Activated naive CD8-positive, alpha-beta T cell (primary cell): Measurements from ENCODE around the gene MISP.
"Not testable (repeated sequence)": the region's sequence is repeated elsewhere in the genome, so short reads cannot be mapped to it uniquely, and the experiment has no call there.

Experiments used
- H3K27ac Mint-ChIP-seq: one replicate; pipeline ENCODE4 v1.8.0; 2021; ENCODE audit warnings: mixed read lengths
- H3K27me3 Mint-ChIP-seq: one replicate; pipeline ENCODE4 v1.8.0; 2021; ENCODE audit warnings: mixed read lengths
- H3K36me3 Mint-ChIP-seq: one replicate; pipeline ENCODE4 v1.8.0; 2021; ENCODE audit warnings: mixed read lengths
- H3K4me1 Mint-ChIP-seq: one replicate; pipeline ENCODE4 v1.8.0; 2021; ENCODE audit warnings: low read depth, mixed read lengths
- H3K4me3 Mint-ChIP-seq: one replicate; pipeline ENCODE4 v1.8.0; 2021; ENCODE audit warnings: mild to moderate bottlenecking, mixed read lengths
- H3K9me3 Mint-ChIP-seq: one replicate; pipeline ENCODE4 v1.8.0; 2021; ENCODE audit warnings: low read depth, mixed read lengths

MISP gene

GRCh38 chr19:736125-736524 lies 14.8 kb upstream of the MISP start:
- H3K27ac Mint-ChIP-seq, result no peak overlapping the region
- peaks cover 5% of the 10 kb centered on the region for H3K4me1 Mint-ChIP-seq
- H3K9me3 Mint-ChIP-seq, result no peaks in the 10 kb centered on the region
- no peak overlapping the region for H3K4me3 Mint-ChIP-seq
- H3K27me3 Mint-ChIP-seq, result no peaks in the 10 kb centered on the region
- no peaks in the 10 kb centered on the region for H3K36me3 Mint-ChIP-seq

- no peak overlapping the region for H3K4me3 Mint-ChIP-seq
- peaks cover 5% of the 10 kb centered on the region for H3K4me1 Mint-ChIP-seq
- no peak overlapping the region for H3K27ac Mint-ChIP-seq
- H3K9me3 Mint-ChIP-seq, result no peaks in the 10 kb centered on the region
- no peaks in the 10 kb centered on the region for H3K36me3 Mint-ChIP-seq
- no peaks in the 10 kb centered on the region for H3K27me3 Mint-ChIP-seq
Measured at GRCh38 chr19:737591-738093, 13.3 kb upstream of the MISP start.

- Mint-ChIP-seq H3K4me1 (peaks cover 2% of the 10 kb centered on the region), H3K9me3 (no peaks in the 10 kb centered on the region), H3K27ac (no peak overlapping the region), H3K27me3 (no peaks in the 10 kb centered on the region), H3K36me3 (no peaks in the 10 kb centered on the region), H3K4me3 (no peak overlapping the region)
Measured at GRCh38 chr19:738509-739128, 12.3 kb upstream of the MISP start.

- H3K9me3 Mint-ChIP-seq, result no peaks in the 10 kb centered on the region
- H3K27me3 Mint-ChIP-seq, result no peaks in the 10 kb centered on the region
- no peaks in the 10 kb centered on the region for H3K36me3 Mint-ChIP-seq
- no peak overlapping the region for H3K4me3 Mint-ChIP-seq
- H3K4me1 Mint-ChIP-seq, result no peaks in the 10 kb centered on the region
- H3K27ac Mint-ChIP-seq, result no peak overlapping the region
Measured at GRCh38 chr19:739998-740715, 10.8 kb upstream of the MISP start.

- H3K4me3 Mint-ChIP-seq, H3K4me1 Mint-ChIP-seq, H3K27me3 Mint-ChIP-seq, H3K27ac Mint-ChIP-seq, H3K9me3 Mint-ChIP-seq, H3K36me3 Mint-ChIP-seq: not testable (repeated sequence)
Measured at GRCh38 chr19:740816-741505, 10.0 kb upstream of the MISP start.

GRCh38 chr19:741506-742131 lies 9.3 kb upstream of the MISP start:
- Mint-ChIP-seq H3K27ac (peak overlapping the region; percentile 34), H3K4me3 (no peak overlapping the region), H3K27me3 (no peaks in the 10 kb centered on the region), H3K4me1 (no peaks in the 10 kb centered on the region), H3K36me3 (no peaks in the 10 kb centered on the region), H3K9me3 (no peaks in the 10 kb centered on the region)

- H3K4me3 Mint-ChIP-seq, result no peak overlapping the region
- no peak overlapping the region for H3K27ac Mint-ChIP-seq
- no peaks in the 10 kb centered on the region for H3K9me3 Mint-ChIP-seq
- no peaks in the 10 kb centered on the region for H3K27me3 Mint-ChIP-seq
- no peaks in the 10 kb centered on the region for H3K36me3 Mint-ChIP-seq
- H3K4me1 Mint-ChIP-seq, result no peaks in the 10 kb centered on the region
Measured at GRCh38 chr19:742540-743075, 8.3 kb upstream of the MISP start.

- Mint-ChIP-seq H3K4me1 (no peaks in the 10 kb centered on the region), H3K4me3 (no peak overlapping the region), H3K27me3 (no peaks in the 10 kb centered on the region), H3K36me3 (no peaks in the 10 kb centered on the region), H3K27ac (no peak overlapping the region), H3K9me3 (no peaks in the 10 kb centered on the region)
Measured at GRCh38 chr19:743168-743687, 7.7 kb upstream of the MISP start.

GRCh38 chr19:745138-745537 lies 5.8 kb upstream of the MISP start:
- not testable (repeated sequence) for H3K4me1 Mint-ChIP-seq, H3K27me3 Mint-ChIP-seq, H3K9me3 Mint-ChIP-seq, H3K4me3 Mint-ChIP-seq, H3K27ac Mint-ChIP-seq, H3K36me3 Mint-ChIP-seq

GRCh38 chr19:746208-746819 lies 4.6 kb upstream of the MISP start:
- Mint-ChIP-seq H3K27ac (no peak overlapping the region), H3K4me3 (no peak overlapping the region), H3K36me3 (no peaks in the 10 kb centered on the region)

GRCh38 chr19:746956-747355 lies 4.0 kb upstream of the MISP start:
- no peak overlapping the region for H3K4me3 Mint-ChIP-seq
- H3K36me3 Mint-ChIP-seq, result no peaks in the 10 kb centered on the region
- no peaks in the 10 kb centered on the region for H3K4me1 Mint-ChIP-seq
- no peaks in the 10 kb centered on the region for H3K27me3 Mint-ChIP-seq
- H3K27ac Mint-ChIP-seq, result no peak overlapping the region
- H3K9me3 Mint-ChIP-seq, result no peaks in the 10 kb centered on the region

More at GRCh38 chr19:746208-746819, 4.6 kb upstream of the MISP start:
- H3K4me1 Mint-ChIP-seq, result no peaks in the 10 kb centered on the region
- no peaks in the 10 kb centered on the region for H3K27me3 Mint-ChIP-seq
- H3K9me3 Mint-ChIP-seq, result no peaks in the 10 kb centered on the region

- no peaks in the 10 kb centered on the region for H3K36me3 Mint-ChIP-seq
- no peaks in the 10 kb centered on the region for H3K9me3 Mint-ChIP-seq
- no peak overlapping the region for H3K4me3 Mint-ChIP-seq
- H3K4me1 Mint-ChIP-seq, result no peaks in the 10 kb centered on the region
- no peak overlapping the region for H3K27ac Mint-ChIP-seq
- H3K27me3 Mint-ChIP-seq, result no peaks in the 10 kb centered on the region
Measured at GRCh38 chr19:747432-748273, 3.3 kb upstream of the MISP start.

- Mint-ChIP-seq H3K4me1 (no peaks in the 10 kb centered on the region), H3K4me3 (no peak overlapping the region), H3K27ac (no peak overlapping the region), H3K36me3 (no peaks in the 10 kb centered on the region), H3K27me3 (no peaks in the 10 kb centered on the region), H3K9me3 (no peaks in the 10 kb centered on the region)
Measured at GRCh38 chr19:748274-748598, 2.7 kb upstream of the MISP start.

- no peaks in the 10 kb centered on the region for H3K27me3 Mint-ChIP-seq
- no peak overlapping the region for H3K27ac Mint-ChIP-seq
- H3K36me3 Mint-ChIP-seq, result no peaks in the 10 kb centered on the region
- H3K4me1 Mint-ChIP-seq, result no peaks in the 10 kb centered on the region
- no peak overlapping the region for H3K4me3 Mint-ChIP-seq
- H3K9me3 Mint-ChIP-seq, result no peaks in the 10 kb centered on the region
Measured at GRCh38 chr19:749811-750210, 1.1 kb upstream of the MISP start.
